Activated CD8-positive, alpha-beta T cell treated with anti-CD3 and anti-CD28 coated beads for 36 hours (primary cell): ENCODE measurements around the gene NCAPG. TPM values are rescaled to one million over a fixed set of nuclear protein-coding genes. Genes with fewer than 3 reads are reported as not detected.
"Not testable (repeated sequence)": the region's sequence is repeated elsewhere in the genome, so short reads cannot be mapped to it uniquely, and the experiment has no call there.

Experiments used
- ATAC-seq: fragments of 200-7000 bp; cut with Tn5 transposase; one replicate; pipeline ENCODE4 v1.10.0; 2021; ENCODE audit warnings: mild to moderate bottlenecking, moderate library complexity
- CTCF ChIA-PET: fragments of 350-600 bp; sonication (Branson Sonifier 250); formaldehyde crosslinking; loops from one replicate; lab custom pipeline; 2021; ENCODE audit warnings: antibody characterized with exemption; lab: Charles Lee
- POLR2A ChIA-PET: fragments of 350-600 bp; sonication (Branson Sonifier 250); formaldehyde crosslinking; loops from one replicate; lab custom pipeline; 2021; ENCODE audit warnings: antibody characterized with exemption; lab: Charles Lee
- DNase-seq: peaks from one replicate; pipeline ENCODE4 v3.0.0-alpha.2; 2020
- H3K27ac Mint-ChIP-seq: one replicate; pipeline ENCODE4 v1.8.0; 2021; ENCODE audit warnings: mild to moderate bottlenecking, mixed read lengths
- H3K27me3 Mint-ChIP-seq: one replicate; pipeline ENCODE4 v1.8.0; 2021; ENCODE audit warnings: mixed read lengths
- H3K36me3 Mint-ChIP-seq: one replicate; pipeline ENCODE4 v1.8.0; 2021; ENCODE audit warnings: low read depth, mixed read lengths
- H3K4me1 Mint-ChIP-seq: one replicate; pipeline ENCODE4 v1.8.0; 2021; ENCODE audit warnings: low read depth, mixed read lengths
- H3K4me3 Mint-ChIP-seq: one replicate; pipeline ENCODE4 v1.8.0; 2021; ENCODE audit warnings: mild to moderate bottlenecking, moderate library complexity, mixed read lengths
- H3K9me3 Mint-ChIP-seq: one replicate; pipeline ENCODE4 v1.8.0; 2021; ENCODE audit warnings: mixed read lengths
- CTCF ChIP-seq: fragments of 200-600 bp; IDR thresholded peaks from one replicate; pipeline ENCODE4 v1.8.0; 2022; ENCODE audit warnings: antibody characterized with exemption, mild to moderate bottlenecking
- intact Hi-C: fragments of 100-400 bp; cut with micrococcal nuclease; formaldehyde crosslinking; loops from one replicate; pipeline ENCODE4 v1.10.0; 2022
- total RNA-seq, 2 experiments: library from RNA; stranded (reverse); gene quantifications; one replicate each; pipeline ENCODE4 v1.2.3, GENCODE V29; 2021

Gene NCAPG
- total RNA-seq, 2 experiments from 2014 or later = 63.3 to 65.9 TPM

GRCh38 chr4:17851959-17852358 is 41.2 kb downstream of the NCAPG start:
- intact Hi-C loops = no loop called here
- Mint-ChIP-seq H3K36me3 (peaks cover 8% of the 10 kb centered on the region), H3K27ac (no peak overlapping the region), H3K4me3 (no peak overlapping the region), H3K9me3 (no peaks in the 10 kb centered on the region), H3K27me3 (no peaks in the 10 kb centered on the region), H3K4me1 (no peaks in the 10 kb centered on the region)
- TF ChIP-seq CTCF = no peak
- no peak for ATAC-seq
- CTCF ChIA-PET = no interaction called here
- no peak for DNase-seq
- POLR2A ChIA-PET = no interaction called here

- Mint-ChIP-seq H3K36me3 (peaks cover 4% of the 10 kb centered on the region), H3K27me3 (no peaks in the 10 kb centered on the region), H3K4me1 (no peaks in the 10 kb centered on the region), H3K9me3 (peaks cover 2% of the 10 kb centered on the region), H3K27ac (no peak overlapping the region), H3K4me3 (no peak overlapping the region)
- TF ChIP-seq CTCF = no peak
- ChIA-PET POLR2A (no interaction called here), CTCF (no interaction called here)
- DNase-seq (no peak), ATAC-seq (no peak)
- intact Hi-C loops = no loop called here
These were observed 43.3 kb downstream of the NCAPG start for GRCh38 chr4:17854036-17854435.

GRCh38 chr4:17859793-17860406 is 49.1 kb downstream of the NCAPG start:
- no peaks in the 10 kb centered on the region for H3K27me3 Mint-ChIP-seq
- CTCF ChIA-PET = no interaction called here
- no peak overlapping the region for H3K27ac Mint-ChIP-seq
- no peak for TF ChIP-seq CTCF
- intact Hi-C loops = no loop called here
- peaks cover 22% of the 10 kb centered on the region for H3K36me3 Mint-ChIP-seq
- no peaks in the 10 kb centered on the region for H3K4me1 Mint-ChIP-seq
- H3K9me3 Mint-ChIP-seq = peaks cover 29% of the 10 kb centered on the region
- no peak overlapping the region for H3K4me3 Mint-ChIP-seq
- no peak for DNase-seq
- POLR2A ChIA-PET = no interaction called here
- ATAC-seq = no peak

GRCh38 chr4:17861906-17862305 is 51.1 kb downstream of the NCAPG start:
- DNase-seq, ATAC-seq, H3K4me1 Mint-ChIP-seq, POLR2A ChIA-PET, H3K27ac Mint-ChIP-seq, H3K4me3 Mint-ChIP-seq, intact Hi-C loops, CTCF ChIA-PET, H3K27me3 Mint-ChIP-seq: not testable (repeated sequence)
- H3K9me3 Mint-ChIP-seq = peaks cover 29% of the 10 kb centered on the region
- peaks cover 22% of the 10 kb centered on the region for H3K36me3 Mint-ChIP-seq

- no peaks in the 10 kb centered on the region for H3K4me1 Mint-ChIP-seq
- POLR2A ChIA-PET = interaction anchor here (1.3 kb wide), 1 partner anchor 9 kb away, joined by 3 read pairs; no protein-coding TSS in a partner anchor
These were observed 55.1 kb downstream of the NCAPG start for GRCh38 chr4:17865866-17866363.

More at GRCh38 chr4:17865866-17866363, 55.1 kb downstream of the NCAPG start:
- CTCF ChIA-PET = interaction anchor here (1.0 kb wide), 1 partner anchor 21 kb away, joined by 4 read pairs; no protein-coding TSS in a partner anchor
- Mint-ChIP-seq H3K36me3 (peaks cover 20% of the 10 kb centered on the region), H3K27ac (no peak overlapping the region), H3K27me3 (no peaks in the 10 kb centered on the region), H3K4me3 (no peak overlapping the region), H3K9me3 (peaks cover 17% of the 10 kb centered on the region)
- no peak for TF ChIP-seq CTCF
- DNase-seq = no peak
- no peak for ATAC-seq
- intact Hi-C loops = no loop called here
